Ectodermal cell (in vitro differentiated cells): ENCODE data around the gene TBC1D22A.
"Not testable (repeated sequence)": the region's sequence is repeated elsewhere in the genome, so short reads cannot be mapped to it uniquely, and the experiment has no call there.

Experiments
- H3K27ac ChIP-seq: 2 replicates; pipeline ENCODE4 v1.7.0; 2013; ENCODE audit warnings: mild to moderate bottlenecking, low read depth, low read length; ENCODE audit not compliant: insufficient read depth, poor library complexity, severe bottlenecking
- H3K27me3 ChIP-seq: 2 replicates; pipeline ENCODE4 v1.7.0; 2013; ENCODE audit warnings: mild to moderate bottlenecking, low read length; ENCODE audit not compliant: insufficient read depth, control insufficient read depth, poor library complexity, severe bottlenecking
- H3K36me3 ChIP-seq: one replicate; pipeline ENCODE4 v1.7.0; 2013; ENCODE audit warnings: low read length; ENCODE audit not compliant: control insufficient read depth, insufficient read depth
- H3K4me1 ChIP-seq: one replicate; pipeline ENCODE4 v1.7.0; 2013; ENCODE audit warnings: low read length; ENCODE audit not compliant: control insufficient read depth, insufficient read depth
- H3K4me3 ChIP-seq: 2 replicates; pipeline ENCODE4 v1.7.0; 2013; ENCODE audit warnings: low read depth, low read length, control low read depth; ENCODE audit not compliant: insufficient read depth
- H3K9me3 ChIP-seq: 2 replicates; pipeline ENCODE4 v1.7.0; 2013; ENCODE audit warnings: mild to moderate bottlenecking, low read length, moderate library complexity; ENCODE audit not compliant: control insufficient read depth
- WGBS, 2 experiments: methylation state at CpG; one replicate each; pipeline ENCODE4 v1.1.7; 2013; ENCODE audit warnings: missing lambda C conversion rate in 2 of 2; 5-methylcytosine and 5-hydroxymethylcytosine counted together

The TBC1D22A gene

DNA sequence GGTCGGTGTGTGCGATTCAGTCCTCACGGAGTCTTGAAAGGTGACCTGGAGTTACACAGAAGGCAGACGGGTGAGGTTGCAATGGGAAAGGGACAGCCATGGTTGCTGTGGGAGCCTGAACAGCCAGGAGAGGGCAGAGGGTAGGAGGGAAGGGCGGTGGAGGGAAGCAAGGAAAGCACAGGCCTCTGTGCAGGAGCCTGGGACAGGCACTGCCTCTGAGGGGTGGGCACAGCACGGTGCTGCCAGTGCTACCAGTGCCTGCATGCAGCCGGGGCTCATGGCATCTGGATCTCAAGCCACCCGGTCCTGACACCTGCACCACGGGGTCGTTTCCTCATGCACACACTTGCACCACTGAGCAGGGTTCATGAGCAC lies 401.0 kb downstream of the TBC1D22A start:
- Histone ChIP-seq H3K27me3 (no peaks in the 10 kb centered on the region), H3K27ac (no peak overlapping the region), H3K4me1 (peaks cover 13% of the 10 kb centered on the region), H3K4me3 (no peak overlapping the region), H3K9me3 (no peaks in the 10 kb centered on the region), H3K36me3 (peaks cover 4% of the 10 kb centered on the region)
- WGBS, 2 experiments: 94% methylated on average over 10 of the region's 10 CpGs

DNA sequence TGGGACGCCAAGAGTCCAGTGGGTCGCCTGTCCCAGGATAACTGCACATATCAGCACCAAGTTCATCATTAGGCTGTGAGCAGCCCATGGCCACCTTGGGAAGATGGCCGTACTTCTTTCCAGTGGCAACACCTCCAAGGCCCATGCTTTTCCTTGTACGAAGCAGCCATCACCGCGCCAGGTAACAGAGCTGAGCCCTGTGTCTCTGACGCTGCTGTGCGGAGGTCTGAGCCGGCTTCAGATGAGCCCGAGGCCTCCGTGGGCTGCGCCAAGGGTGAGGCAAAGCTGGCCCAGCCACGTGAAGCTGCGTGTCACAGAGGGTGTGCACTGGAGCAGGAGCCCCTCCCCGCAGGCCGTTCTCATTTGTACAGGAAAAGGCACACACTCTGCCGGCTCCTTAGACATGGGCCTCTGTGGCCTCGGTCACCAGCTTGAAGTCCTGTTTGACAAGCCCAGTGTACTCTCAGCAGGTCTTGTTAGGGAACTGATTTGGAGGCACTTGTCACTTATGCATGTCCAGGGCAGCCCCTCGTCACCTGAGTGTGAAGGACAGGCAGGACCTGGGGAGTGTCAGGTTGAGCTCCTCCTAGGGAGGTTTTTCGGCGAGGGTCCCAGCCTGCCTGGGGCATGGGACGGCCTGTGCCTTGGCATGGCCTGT lies 401.5 kb downstream of the TBC1D22A start:
- Histone ChIP-seq H3K9me3 (no peaks in the 10 kb centered on the region), H3K27me3 (no peaks in the 10 kb centered on the region), H3K27ac (no peak overlapping the region), H3K4me1 (peaks cover 13% of the 10 kb centered on the region), H3K4me3 (no peak overlapping the region), H3K36me3 (peaks cover 4% of the 10 kb centered on the region)
- 94% methylated on average over 22 of the region's 22 CpGs for WGBS, 2 experiments

- peaks cover 13% of the 10 kb centered on the region for H3K4me1 ChIP-seq
- H3K27ac ChIP-seq: peak overlapping the region; percentile 44
- H3K9me3 ChIP-seq: no peaks in the 10 kb centered on the region
- peaks cover 4% of the 10 kb centered on the region for H3K36me3 ChIP-seq
- H3K4me3 ChIP-seq: no peak overlapping the region
- 82 to 84% methylated on average over 28 of the region's 28 CpGs for WGBS, 2 experiments
- no peaks in the 10 kb centered on the region for H3K27me3 ChIP-seq
Observed at GRCh38 chr22:47164514-47165337, 402.3 kb downstream of the TBC1D22A start.

DNA sequence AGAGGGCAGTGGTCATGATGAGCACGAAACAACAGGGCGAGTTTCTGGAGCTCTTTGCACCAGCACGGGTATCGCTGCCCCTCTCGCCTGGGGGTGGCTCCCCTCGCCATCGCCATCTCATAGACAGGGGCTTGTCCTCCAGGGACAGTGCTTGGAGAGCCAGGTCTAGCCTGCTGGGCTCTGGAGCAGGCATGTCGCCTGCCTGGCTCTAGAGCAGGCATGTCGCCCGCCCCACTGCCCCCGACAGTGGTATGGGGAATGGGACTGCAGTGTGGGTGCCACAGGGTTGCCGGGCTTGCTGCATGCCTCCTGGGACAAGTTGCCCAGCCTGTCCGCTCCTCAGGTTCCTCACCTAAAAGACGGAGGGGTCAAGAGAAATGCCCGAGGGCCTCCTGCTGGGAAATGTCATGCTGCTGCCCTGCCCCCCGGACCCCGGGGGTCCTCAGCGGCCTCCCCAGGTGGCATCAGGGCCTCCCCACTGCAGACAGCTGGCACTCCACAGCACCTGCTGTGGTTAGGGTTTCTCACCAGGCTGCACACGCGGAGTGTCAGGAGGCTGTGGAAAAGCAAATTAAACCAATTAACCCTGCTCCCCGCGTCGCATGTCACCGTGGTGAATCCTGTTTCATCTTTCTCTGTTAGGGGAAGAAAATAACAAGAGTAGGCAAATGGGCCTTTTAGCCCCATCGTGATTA lies 403.0 kb downstream of the TBC1D22A start:
- H3K9me3 ChIP-seq: no peaks in the 10 kb centered on the region
- no peaks in the 10 kb centered on the region for H3K27me3 ChIP-seq
- peaks cover 4% of the 10 kb centered on the region for H3K36me3 ChIP-seq
- WGBS, 2 experiments: 91 to 94% methylated on average over 25 of the region's 25 CpGs
- H3K4me3 ChIP-seq: no peak overlapping the region
- H3K4me1 ChIP-seq: peaks cover 13% of the 10 kb centered on the region
- no peak overlapping the region for H3K27ac ChIP-seq

GRCh38 chr22:47166033-47166404 lies 403.6 kb downstream of the TBC1D22A start:
- Histone ChIP-seq H3K27me3 (no peaks in the 10 kb centered on the region), H3K27ac (no peak overlapping the region), H3K9me3 (no peaks in the 10 kb centered on the region), H3K4me3 (no peak overlapping the region), H3K4me1 (peaks cover 13% of the 10 kb centered on the region), H3K36me3 (peaks cover 4% of the 10 kb centered on the region)
- WGBS, 2 experiments: 96 to 98% methylated on average over 4 to 5 of the region's 5 CpGs

DNA sequence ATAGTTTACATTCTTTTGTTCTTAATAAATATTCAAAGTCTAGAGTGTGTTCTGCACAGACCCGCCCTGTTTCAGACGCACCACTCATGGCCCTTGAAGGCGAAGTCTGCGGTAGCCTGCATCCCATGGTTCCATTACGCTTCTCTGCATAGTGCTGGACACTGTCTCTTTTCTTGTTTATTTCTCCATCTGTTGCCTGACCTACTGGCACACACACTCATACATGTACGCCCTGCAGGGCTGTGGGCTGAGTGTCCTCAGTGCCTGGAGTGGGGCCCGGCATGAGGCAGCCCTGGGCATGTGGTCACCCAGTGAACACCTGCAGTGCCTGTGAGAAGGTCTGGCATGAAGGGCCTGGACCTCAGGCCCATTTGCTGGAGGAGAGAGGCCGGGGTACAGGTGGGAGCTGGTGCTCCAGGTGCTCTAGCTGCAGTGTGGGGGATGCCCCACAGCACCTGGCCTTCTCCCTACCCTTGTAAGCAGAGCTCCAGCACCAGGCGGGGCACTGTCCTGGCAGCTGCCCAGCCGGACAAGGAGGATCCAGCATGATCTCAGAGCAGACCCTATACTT lies 404.1 kb downstream of the TBC1D22A start:
- no peak overlapping the region for H3K4me3 ChIP-seq
- 93 to 96% methylated on average over 9 to 10 of the region's 10 CpGs for WGBS, 2 experiments
- no peaks in the 10 kb centered on the region for H3K9me3 ChIP-seq
- H3K36me3 ChIP-seq: peaks cover 4% of the 10 kb centered on the region
- peaks cover 13% of the 10 kb centered on the region for H3K4me1 ChIP-seq
- no peaks in the 10 kb centered on the region for H3K27me3 ChIP-seq
- no peak overlapping the region for H3K27ac ChIP-seq

GRCh38 chr22:47167056-47167455 lies 404.6 kb downstream of the TBC1D22A start:
- Histone ChIP-seq H3K27ac (no peak overlapping the region), H3K4me3 (no peak overlapping the region), H3K4me1 (peaks cover 13% of the 10 kb centered on the region), H3K36me3 (peaks cover 4% of the 10 kb centered on the region), H3K9me3 (no peaks in the 10 kb centered on the region), H3K27me3 (no peaks in the 10 kb centered on the region)
- 92 to 95% methylated on average over 10 of the region's 10 CpGs for WGBS, 2 experiments

- H3K27ac ChIP-seq, H3K27me3 ChIP-seq, H3K9me3 ChIP-seq, H3K36me3 ChIP-seq, H3K4me3 ChIP-seq: not testable (repeated sequence)
- WGBS, 2 experiments: 95% methylated on average over 6 of the region's 6 CpGs
- H3K4me1 ChIP-seq: peaks cover 13% of the 10 kb centered on the region
Observed at GRCh38 chr22:47167921-47168320, 405.5 kb downstream of the TBC1D22A start.

DNA sequence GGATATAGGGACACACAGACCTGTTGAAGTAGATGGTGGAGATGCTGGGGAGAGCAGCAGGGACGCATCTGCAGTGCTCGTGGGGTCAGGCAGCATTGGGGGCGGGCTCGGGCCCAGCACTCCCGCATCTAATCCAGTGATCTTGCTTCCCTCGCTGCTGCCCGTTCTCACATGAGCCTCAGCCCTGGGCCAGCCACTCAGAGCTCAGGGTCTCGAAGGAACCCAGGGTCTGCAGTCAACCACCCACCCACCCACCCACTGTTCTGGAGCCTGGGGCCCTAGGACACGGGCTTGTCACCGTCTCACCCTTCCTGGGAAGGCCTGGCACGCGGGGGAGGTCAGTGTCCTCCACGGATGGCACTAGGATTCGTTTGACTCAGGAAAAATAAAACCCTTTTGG lies 406.0 kb downstream of the TBC1D22A start:
- no peak overlapping the region for H3K27ac ChIP-seq
- 93 to 95% methylated on average over 14 of the region's 14 CpGs for WGBS, 2 experiments
- H3K27me3 ChIP-seq: no peaks in the 10 kb centered on the region
- H3K9me3 ChIP-seq: no peaks in the 10 kb centered on the region
- no peak overlapping the region for H3K4me3 ChIP-seq
- peaks cover 4% of the 10 kb centered on the region for H3K36me3 ChIP-seq
- peaks cover 13% of the 10 kb centered on the region for H3K4me1 ChIP-seq
